ENCODE measurements around the gene TMEM89. TPM values are rescaled to one million over a fixed set of nuclear protein-coding genes. Genes with fewer than 3 reads are reported as not detected.
A peak's percentile ranks its signal among the peaks of the same experiment; 100 is the strongest.

TMEM89 gene
- total RNA-seq, 1 donor from 2014 or later = not detected

GRCh38 chr3:48641396-48641795 lies 19.8 kb upstream of the TMEM89 start:
- Mint-ChIP-seq H3K27ac (no peak overlapping the region), H3K27me3 (ENCODE audit: insufficient read depth, low read depth) (peaks cover 7% of the 10 kb centered on the region), H3K36me3 (peaks cover 7% of the 10 kb centered on the region), H3K9me3 (no peaks in the 10 kb centered on the region), H3K4me3 (no peak overlapping the region), H3K4me1 (peaks cover 9% of the 10 kb centered on the region)
- Histone ChIP-seq H4K20me1 (ENCODE audit: low read depth) (no peaks in the 10 kb centered on the region), H3K9me3 (ENCODE audit: low read depth) (no peaks in the 10 kb centered on the region), H3K9ac (no peak overlapping the region), H3K4me3 (no peak overlapping the region), H3F3A (ENCODE audit: low read depth) (peaks cover 3% of the 10 kb centered on the region), H3K27ac (no peak overlapping the region), H3K4me1 (peaks cover 6% of the 10 kb centered on the region), H3K27me3 (no peaks in the 10 kb centered on the region), H3K36me3 (no peaks in the 10 kb centered on the region), H2AFZ (replicated peaks) (no peak overlapping the region), H3K79me2 (ENCODE audit: low read depth) (no peaks in the 10 kb centered on the region), H3K4me2 (no peak overlapping the region)
- TF ChIP-seq EZH2phosphoT487 (IDR thresholded peaks at IDR 0.05) = no peak
- no peak for TF ChIP-seq EZH2 (IDR thresholded peaks at IDR 0.05)
- TF ChIP-seq, protein P1, sequence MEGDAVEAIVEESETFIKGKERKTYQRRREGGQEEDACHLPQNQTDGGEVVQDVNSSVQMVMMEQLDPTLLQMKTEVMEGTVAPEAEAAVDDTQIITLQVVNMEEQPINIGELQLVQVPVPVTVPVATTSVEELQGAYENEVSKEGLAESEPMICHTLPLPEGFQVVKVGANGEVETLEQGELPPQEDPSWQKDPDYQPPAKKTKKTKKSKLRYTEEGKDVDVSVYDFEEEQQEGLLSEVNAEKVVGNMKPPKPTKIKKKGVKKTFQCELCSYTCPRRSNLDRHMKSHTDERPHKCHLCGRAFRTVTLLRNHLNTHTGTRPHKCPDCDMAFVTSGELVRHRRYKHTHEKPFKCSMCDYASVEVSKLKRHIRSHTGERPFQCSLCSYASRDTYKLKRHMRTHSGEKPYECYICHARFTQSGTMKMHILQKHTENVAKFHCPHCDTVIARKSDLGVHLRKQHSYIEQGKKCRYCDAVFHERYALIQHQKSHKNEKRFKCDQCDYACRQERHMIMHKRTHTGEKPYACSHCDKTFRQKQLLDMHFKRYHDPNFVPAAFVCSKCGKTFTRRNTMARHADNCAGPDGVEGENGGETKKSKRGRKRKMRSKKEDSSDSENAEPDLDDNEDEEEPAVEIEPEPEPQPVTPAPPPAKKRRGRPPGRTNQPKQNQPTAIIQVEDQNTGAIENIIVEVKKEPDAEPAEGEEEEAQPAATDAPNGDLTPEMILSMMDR (IDR thresholded peaks at IDR 0.05) = no peak
- DNase-seq (ENCODE audit: low spot score) = no peak

DNA sequence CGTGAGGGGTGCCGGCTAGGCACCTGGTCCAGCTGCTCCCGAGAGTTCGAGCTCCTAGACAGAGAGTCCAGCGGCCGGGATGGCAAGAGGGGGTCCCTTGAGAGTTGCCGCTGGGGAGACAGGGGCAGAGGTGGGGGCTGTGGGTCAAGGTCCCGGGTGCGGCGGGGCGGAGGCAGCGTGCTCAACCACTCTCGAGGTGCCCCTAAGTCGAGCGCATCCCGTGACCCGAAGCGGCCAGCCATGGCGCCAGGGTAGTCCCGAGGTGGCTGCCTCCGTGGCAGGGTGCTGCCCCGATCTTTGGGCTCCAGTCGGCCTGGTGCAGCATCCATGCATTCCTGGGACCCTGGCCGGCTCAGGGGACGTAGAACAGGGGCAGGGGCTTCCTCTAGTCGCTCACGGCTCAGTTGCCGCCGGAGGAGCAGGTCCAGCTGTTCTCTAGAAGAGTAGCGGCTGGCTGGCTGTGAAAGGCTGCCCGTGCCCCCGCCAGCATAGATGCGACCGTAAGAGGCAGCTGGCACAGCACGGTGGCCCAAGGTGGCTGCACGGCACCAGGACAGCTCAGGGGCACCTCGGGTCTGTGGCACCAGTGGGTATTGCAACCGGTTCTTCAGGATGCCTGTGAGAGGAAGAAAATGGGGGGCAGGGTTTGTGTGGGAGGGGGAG lies 18.5 kb upstream of the TMEM89 start:
- no peaks in the 10 kb centered on the region for H3K27me3 ChIP-seq
- H3K4me1 Mint-ChIP-seq = peaks cover 13% of the 10 kb centered on the region
- no peak overlapping the region for H3K4me2 ChIP-seq
- H3K36me3 ChIP-seq = no peaks in the 10 kb centered on the region
- no peak overlapping the region for H3K4me3 ChIP-seq
- H3K27ac Mint-ChIP-seq = no peak overlapping the region
- H3K4me3 Mint-ChIP-seq = no peak overlapping the region
- H3K9ac ChIP-seq = no peak overlapping the region
- H3K4me1 ChIP-seq = peaks cover 11% of the 10 kb centered on the region
- no peaks in the 10 kb centered on the region for H3K9me3 Mint-ChIP-seq
- no peak for DNase-seq (ENCODE audit: low spot score)
- peaks cover 9% of the 10 kb centered on the region for H3K27me3 Mint-ChIP-seq (ENCODE audit: insufficient read depth, low read depth)
- peaks cover 7% of the 10 kb centered on the region for H3K36me3 Mint-ChIP-seq
- H3K79me2 ChIP-seq (ENCODE audit: low read depth) = no peaks in the 10 kb centered on the region
- H2AFZ ChIP-seq (replicated peaks) = no peak overlapping the region
- peaks cover 14% of the 10 kb centered on the region for H3F3A ChIP-seq (ENCODE audit: low read depth)
- H3K27ac ChIP-seq = no peak overlapping the region
- TF ChIP-seq, protein P1 (IDR thresholded peaks at IDR 0.05) = no peak
- no peak for TF ChIP-seq EZH2phosphoT487 (IDR thresholded peaks at IDR 0.05)
- TF ChIP-seq EZH2 (IDR thresholded peaks at IDR 0.05) = no peak
- no peaks in the 10 kb centered on the region for H4K20me1 ChIP-seq (ENCODE audit: low read depth)
- no peaks in the 10 kb centered on the region for H3K9me3 ChIP-seq (ENCODE audit: low read depth)

- Mint-ChIP-seq H3K27me3 (ENCODE audit: insufficient read depth, low read depth) (peaks cover 7% of the 10 kb centered on the region), H3K27ac (no peak overlapping the region), H3K4me3 (peak overlapping the region; percentile 90), H3K4me1 (peaks cover 20% of the 10 kb centered on the region), H3K36me3 (peaks cover 7% of the 10 kb centered on the region), H3K9me3 (no peaks in the 10 kb centered on the region)
- Histone ChIP-seq H2AFZ (replicated peaks) (no peak overlapping the region), H3K27ac (no peak overlapping the region), H3K4me3 (no peak overlapping the region), H3K36me3 (no peaks in the 10 kb centered on the region), H3K9me3 (ENCODE audit: low read depth) (no peaks in the 10 kb centered on the region), H3F3A (ENCODE audit: low read depth) (peaks cover 21% of the 10 kb centered on the region), H3K79me2 (ENCODE audit: low read depth) (peaks cover 14% of the 10 kb centered on the region), H3K4me2 (no peak overlapping the region), H3K4me1 (peaks cover 18% of the 10 kb centered on the region), H3K27me3 (no peaks in the 10 kb centered on the region), H4K20me1 (ENCODE audit: low read depth) (peaks cover 22% of the 10 kb centered on the region), H3K9ac (no peak overlapping the region)
- no peak for DNase-seq (ENCODE audit: low spot score)
- TF ChIP-seq EZH2 (IDR thresholded peaks at IDR 0.05) (no peak), EZH2phosphoT487 (IDR thresholded peaks at IDR 0.05) (no peak)
- TF ChIP-seq, protein P1 (IDR thresholded peaks at IDR 0.05) = no peak
Observed at GRCh38 chr3:48637305-48637704, 15.7 kb upstream of the TMEM89 start.
